HL-60 (cell line): ENCODE measurements around the gene SORCS2.

Experiments used
- DNase-seq, 2 experiments: peaks; one replicate each; pipeline ENCODE4 v3.0.0-alpha.2; 2010 to 2020; ENCODE audit warnings: low read depth in 1 of 2, low spot score in 1 of 2
- H3K27ac ChIP-seq: fragments of 250-450 bp; sonication (Bioruptor Pico); replicated peaks from 2 replicates; pipeline ENCODE4 v1.5.1; 2020; ENCODE audit warnings: mild to moderate bottlenecking, moderate library complexity
- H3K27me3 ChIP-seq: fragments of 250-450 bp; sonication (Bioruptor Pico); 2 replicates; pipeline ENCODE4 v1.5.1; 2021; ENCODE audit warnings: mild to moderate bottlenecking, moderate library complexity; ENCODE audit not compliant: insufficient read depth, poor library complexity, severe bottlenecking
- H3K4me3 ChIP-seq: replicated peaks from 2 replicates; pipeline ENCODE4 v1.5.1; 2011; ENCODE audit warnings: mild to moderate bottlenecking, control low read depth, low read length; ENCODE audit not compliant: insufficient read depth
- CTCF ChIP-seq: IDR thresholded peaks from one replicate; pipeline ENCODE4 v1.5.1; 2011; ENCODE audit warnings: low read length, control low read depth, inconsistent platforms; ENCODE audit not compliant: insufficient read depth
- GABPA ChIP-seq: IDR thresholded peaks from 2 replicates; pipeline ENCODE4 v1.6.1; 2012; ENCODE audit warnings: low read depth
- POLR2AphosphoS5 ChIP-seq: IDR thresholded peaks from 2 replicates; pipeline ENCODE4 v1.6.1; 2012; ENCODE audit warnings: low read depth
- REST ChIP-seq: IDR thresholded peaks from 2 replicates; pipeline ENCODE4 v1.6.1; 2012; ENCODE audit warnings: low read depth; ENCODE audit not compliant: insufficient replicate concordance
- SPI1 ChIP-seq: IDR thresholded peaks from 2 replicates; pipeline ENCODE4 v1.6.1; 2012; ENCODE audit warnings: low read depth, mild to moderate bottlenecking, borderline replicate concordance

The SORCS2 gene

GRCh38 chr4:7758476-7758875 is 566.1 kb downstream of the SORCS2 start:
- no peak overlapping the region for H3K27ac ChIP-seq
- peaks cover 8% of the 10 kb centered on the region for H3K27me3 ChIP-seq
- no peak overlapping the region for H3K4me3 ChIP-seq
- TF ChIP-seq SPI1 (no peak), REST (no peak), POLR2AphosphoS5 (no peak), GABPA (no peak), CTCF (no peak)
- no peak for DNase-seq

- Histone ChIP-seq H3K27me3 (peaks cover 8% of the 10 kb centered on the region), H3K27ac (no peak overlapping the region), H3K4me3 (no peak overlapping the region)
- no peak for DNase-seq
- TF ChIP-seq REST = no peak
- TF ChIP-seq POLR2AphosphoS5 = no peak
- TF ChIP-seq SPI1 = no peak
- no peak for TF ChIP-seq GABPA
- TF ChIP-seq CTCF = no peak
These were observed 566.9 kb downstream of the SORCS2 start for GRCh38 chr4:7759216-7759615.

- Histone ChIP-seq H3K27me3 (peaks cover 8% of the 10 kb centered on the region), H3K27ac (no peak overlapping the region), H3K4me3 (no peak overlapping the region)
- DNase-seq = no peak
- TF ChIP-seq SPI1 = no peak
- no peak for TF ChIP-seq CTCF
- no peak for TF ChIP-seq REST
- TF ChIP-seq POLR2AphosphoS5 = no peak
These were observed 567.3 kb downstream of the SORCS2 start for GRCh38 chr4:7759635-7760034.
